OCI-LY3 (cell line): ENCODE measurements around the gene MARCHF3.

Experiments
- EZH2phosphoT487 ChIP-seq: fragments of 200-600 bp; shearing (Covaris generic); IDR thresholded peaks from 2 replicates; pipeline ENCODE4 v1.6.1; 2018; ENCODE audit warnings: antibody characterized with exemption, mixed run types, low read depth
- TF ChIP-seq, protein P1 (sequence below): fragments of 200-600, 300-600 bp; sonication (generic); IDR thresholded peaks from 2 replicates; pipeline ENCODE4 v1.5.1; 2014; ENCODE audit warnings: antibody characterized with exemption, low read length, low read depth

DNA sequence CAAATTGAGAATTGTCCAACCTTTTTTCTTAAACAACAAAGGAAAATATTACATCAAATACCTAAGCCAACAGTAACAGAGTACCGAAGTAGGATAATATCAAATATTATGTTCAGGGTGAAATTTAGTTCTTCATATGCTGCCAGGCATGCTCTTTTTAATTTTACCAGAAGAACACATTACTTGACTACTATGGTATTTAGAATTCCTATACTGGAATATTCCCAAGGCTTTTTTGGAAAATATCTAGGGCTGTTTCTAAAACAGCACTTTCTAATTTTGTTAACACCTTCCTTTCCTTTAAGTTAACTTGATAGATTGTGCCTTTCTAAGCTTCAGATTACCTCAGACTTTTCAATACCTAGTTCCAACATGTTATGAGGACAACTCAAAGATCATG is 48.7 kb downstream of the MARCHF3 start:
- TF ChIP-seq EZH2phosphoT487: no peak
- TF ChIP-seq, protein P1, sequence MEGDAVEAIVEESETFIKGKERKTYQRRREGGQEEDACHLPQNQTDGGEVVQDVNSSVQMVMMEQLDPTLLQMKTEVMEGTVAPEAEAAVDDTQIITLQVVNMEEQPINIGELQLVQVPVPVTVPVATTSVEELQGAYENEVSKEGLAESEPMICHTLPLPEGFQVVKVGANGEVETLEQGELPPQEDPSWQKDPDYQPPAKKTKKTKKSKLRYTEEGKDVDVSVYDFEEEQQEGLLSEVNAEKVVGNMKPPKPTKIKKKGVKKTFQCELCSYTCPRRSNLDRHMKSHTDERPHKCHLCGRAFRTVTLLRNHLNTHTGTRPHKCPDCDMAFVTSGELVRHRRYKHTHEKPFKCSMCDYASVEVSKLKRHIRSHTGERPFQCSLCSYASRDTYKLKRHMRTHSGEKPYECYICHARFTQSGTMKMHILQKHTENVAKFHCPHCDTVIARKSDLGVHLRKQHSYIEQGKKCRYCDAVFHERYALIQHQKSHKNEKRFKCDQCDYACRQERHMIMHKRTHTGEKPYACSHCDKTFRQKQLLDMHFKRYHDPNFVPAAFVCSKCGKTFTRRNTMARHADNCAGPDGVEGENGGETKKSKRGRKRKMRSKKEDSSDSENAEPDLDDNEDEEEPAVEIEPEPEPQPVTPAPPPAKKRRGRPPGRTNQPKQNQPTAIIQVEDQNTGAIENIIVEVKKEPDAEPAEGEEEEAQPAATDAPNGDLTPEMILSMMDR: no peak
